B cell (primary cell): ENCODE results near the gene CTSH. TPM values are rescaled to one million over a fixed set of nuclear protein-coding genes. Genes with fewer than 3 reads are reported as not detected.

Experiments
- ATAC-seq: fragments of 200-7000 bp; cut with Tn5 transposase; one replicate; pipeline ENCODE4 v1.10.0; 2021; ENCODE audit warnings: low read depth, mild to moderate bottlenecking, moderate number of reproducible peaks, moderate library complexity
- CTCF ChIA-PET: fragments of 350-600 bp; sonication (Branson Sonifier 250); formaldehyde crosslinking; loops from one replicate; lab custom pipeline; 2021; ENCODE audit warnings: antibody characterized with exemption, inconsistent platforms; lab: Charles Lee
- POLR2A ChIA-PET: fragments of 350-600 bp; sonication (Branson Sonifier 250); formaldehyde crosslinking; loops from one replicate; lab custom pipeline; 2021; ENCODE audit warnings: antibody characterized with exemption; lab: Charles Lee
- DNase-seq: peaks from one replicate; pipeline ENCODE4 v3.0.0; 2013
- H2AFZ ChIP-seq: 2 replicates; pipeline ENCODE4 v1.6.1; 2012; ENCODE audit warnings: mild to moderate bottlenecking, low read depth, low read length; ENCODE audit not compliant: insufficient read depth, poor library complexity, severe bottlenecking
- H3K27ac ChIP-seq, 2 donors: 1 replicate in 1 of 2; 2 replicates in 1 of 2; pipeline ENCODE4 v1.5.1; 2012 to 2013; ENCODE audit warnings: low read length in 2 of 2, mild to moderate bottlenecking in 2 of 2, moderate library complexity in 1 of 2
- H3K27me3 ChIP-seq, 4 experiments: fragments of 200-600 bp in 1 of 4; sonication (generic) in 1 of 4; replicated peaks in 1 of 4; 1 replicate in 2 of 4; 2 replicates in 2 of 4; pipeline versions ENCODE4 v1.6.1 to v1.7.0; 2013 to 2016; ENCODE audit warnings: low read length in 3 of 4, mild to moderate bottlenecking in 2 of 4, mixed read lengths in 1 of 4, moderate library complexity in 1 of 4; ENCODE audit not compliant: insufficient read depth in 4 of 4, control insufficient read depth in 3 of 4; ENCODE audit errors: control extremely low read depth in 1 of 4
- H3K36me3 ChIP-seq, 2 experiments: replicated peaks in 1 of 2; 1 replicate in 1 of 2; 2 replicates in 1 of 2; pipeline versions ENCODE4 v1.6.1 to v1.7.1; 2013; ENCODE audit warnings: low read length in 1 of 2; ENCODE audit not compliant: insufficient read depth in 2 of 2, control insufficient read depth in 1 of 2; ENCODE audit errors: control extremely low read depth in 1 of 2, extremely low read depth in 1 of 2
- H3K4me1 ChIP-seq, 2 donors: fragments of 200-600 bp in 1 of 2; sonication (generic) in 1 of 2; 1 replicate in 1 of 2; 2 replicates in 1 of 2; pipeline versions ENCODE4 v1.5.1 to v1.6.1; 2013 to 2017; ENCODE audit warnings: low read length in 2 of 2; ENCODE audit not compliant: control insufficient read depth in 2 of 2, insufficient read depth in 2 of 2
- H3K4me2 ChIP-seq: replicated peaks from 2 replicates; pipeline ENCODE3; 2012; ENCODE audit warnings: mild to moderate bottlenecking, low read depth, low read length; ENCODE audit not compliant: poor library complexity, severe bottlenecking
- H3K4me3 ChIP-seq, 5 experiments: fragments of 200-600 bp in 1 of 5; sonication (generic) in 1 of 5; 1 replicate in 3 of 5; 2 replicates in 2 of 5; pipeline versions ENCODE4 v1.5.1 to v1.7.0; 2011 to 2016; ENCODE audit warnings: low read length in 4 of 5, mild to moderate bottlenecking in 4 of 5, low read depth in 2 of 5, control low read depth in 1 of 5, moderate library complexity in 1 of 5; ENCODE audit not compliant: insufficient read depth in 1 of 5; ENCODE audit errors: control extremely low read depth in 1 of 5, extremely low read depth in 1 of 5
- H3K79me2 ChIP-seq: fragments of 200-600 bp; sonication (generic); one replicate; pipeline ENCODE4 v1.6.0; 2016; ENCODE audit warnings: low read length; ENCODE audit not compliant: control insufficient read depth, insufficient read depth
- H3K9ac ChIP-seq: fragments of 200-600 bp; sonication (generic); 2 replicates; pipeline ENCODE4 v1.6.1; 2017; ENCODE audit warnings: mild to moderate bottlenecking, low read length, moderate library complexity
- H3K9me3 ChIP-seq, 3 donors: one replicate each; pipeline versions ENCODE4 v1.6.1 to v1.7.1; 2013; ENCODE audit warnings: low read length in 2 of 3; ENCODE audit not compliant: control insufficient read depth in 2 of 3, insufficient read depth in 1 of 3; ENCODE audit errors: control extremely low read depth in 1 of 3
- H4K20me1 ChIP-seq: 2 replicates; pipeline ENCODE4 v1.6.0; 2012; ENCODE audit warnings: mild to moderate bottlenecking, low read length; ENCODE audit not compliant: insufficient read depth, control insufficient read depth, poor library complexity, severe bottlenecking
- H3K27ac Mint-ChIP-seq: one replicate; pipeline ENCODE4 v1.8.0; 2021; ENCODE audit warnings: mixed read lengths
- H3K27me3 Mint-ChIP-seq: one replicate; pipeline ENCODE4 v1.8.0; 2021; ENCODE audit warnings: mixed read lengths
- H3K4me1 Mint-ChIP-seq: one replicate; pipeline ENCODE4 v1.8.0; 2021; ENCODE audit warnings: mixed read lengths
- H3K4me3 Mint-ChIP-seq: one replicate; pipeline ENCODE4 v1.8.0; 2021; ENCODE audit warnings: mixed read lengths
- H3K9me3 Mint-ChIP-seq: one replicate; pipeline ENCODE4 v1.8.0; 2022; ENCODE audit warnings: mixed read lengths; ENCODE audit not compliant: insufficient read depth
- CTCF ChIP-seq: fragments of 200-600 bp; IDR thresholded peaks from one replicate; pipeline ENCODE4 v1.8.0; 2022; ENCODE audit warnings: antibody characterized with exemption, mild to moderate bottlenecking
- EZH2 ChIP-seq: IDR thresholded peaks from 2 replicates; pipeline ENCODE4 v1.6.1; 2012; ENCODE audit warnings: borderline replicate concordance, low read depth, mild to moderate bottlenecking, moderate library complexity, low read length; ENCODE audit not compliant: insufficient read depth, poor library complexity, severe bottlenecking
- WGBS: methylation state at CpG from one replicate; pipeline ENCODE4 v1.1.5; 2013; ENCODE audit warnings: missing lambda C conversion rate; ENCODE audit not compliant: insufficient coverage; 5-methylcytosine and 5-hydroxymethylcytosine counted together
- intact Hi-C: fragments of 100-400 bp; cut with micrococcal nuclease; formaldehyde crosslinking; loops from one replicate; pipeline ENCODE4 v1.10.0; 2022
- polyA plus RNA-seq: library from polyadenylated mRNA; depleted of rRNA; stranded (reverse); fragments of >200 nt; gene quantifications from 2 replicates; pipeline ENCODE4 v1.2.3, GENCODE V29; 2012
- total RNA-seq, 2 donors: library from RNA; stranded (reverse); fragments of 120-200 nt in 1 of 2; gene quantifications; 1 replicate in 1 of 2; 2 replicates in 1 of 2; pipeline versions ENCODE4 v1.2.3 to v1.2.4, GENCODE V29; 2013 to 2022

Gene CTSH
- total and polyA plus RNA-seq, 2 donors (not counting 1 experiment from before 2014, with no cell fraction given) = 399 to 441 TPM

- peaks cover 42% of the 10 kb centered on the region for H3K4me1 Mint-ChIP-seq
- ATAC-seq (peak; percentile 81), DNase-seq (peak; percentile 79)
- H3K27me3 Mint-ChIP-seq = no peaks in the 10 kb centered on the region
- H3K9me3 ChIP-seq = no peaks in the 10 kb centered on the region
- POLR2A ChIA-PET = interaction anchor here (0.5 to 1.8 kb wide), 4 partner anchors 33 to 829 kb away, joined by 3 to 6 read pairs (median 4); partner anchors contain the start of gene CTSH
- H3K27ac ChIP-seq = peak overlapping the region; percentile 64 to 81
- peaks cover 38 to 46% of the 10 kb centered on the region in 2 donors for H3K4me1 ChIP-seq
- H3K79me2 ChIP-seq = no peaks in the 10 kb centered on the region
- peak overlapping the region; percentile 43 for H3K9ac ChIP-seq
- CTCF ChIA-PET = interaction anchor here (1.6 to 5.0 kb wide), 7 partner anchors 10 to 68 kb away, joined by 5 to 34 read pairs (median 9); partner anchors contain the start of gene CTSH
- H3K27ac Mint-ChIP-seq = peak overlapping the region; percentile 96
- H3K36me3 ChIP-seq = no peaks in the 10 kb centered on the region
- peak overlapping the region; percentile 66 for H2AFZ ChIP-seq
- WGBS = 20% methylated on average over 2 of the region's 4 CpGs
- no peaks in the 10 kb centered on the region for H3K9me3 Mint-ChIP-seq
- TF ChIP-seq CTCF (no peak), EZH2 (no peak)
- no peaks in the 10 kb centered on the region for H3K27me3 ChIP-seq
- H4K20me1 ChIP-seq = no peaks in the 10 kb centered on the region
- peak overlapping the region; percentile 63 for H3K4me2 ChIP-seq
- H3K4me3 ChIP-seq = peak overlapping the region in 1 of 5 experiments; percentile 49
- intact Hi-C loops = loop anchor here (1.0 to 5.0 kb wide), 3 partner anchors 27 to 55 kb away; no protein-coding TSS in a partner anchor
- peak overlapping the region; percentile 81 for H3K4me3 Mint-ChIP-seq
Measured at GRCh38 chr15:78977091-78977571, 32.3 kb upstream of the CTSH start.

- H3K4me1 Mint-ChIP-seq = peaks cover 42% of the 10 kb centered on the region
- H3K27me3 ChIP-seq = no peaks in the 10 kb centered on the region
- peak overlapping the region; percentile 81 for H3K4me3 Mint-ChIP-seq
- peak overlapping the region; percentile 43 for H3K9ac ChIP-seq
- intact Hi-C loops = loop anchor here (1.0 to 5.0 kb wide), 3 partner anchors 28 to 54 kb away; no protein-coding TSS in a partner anchor
- DNase-seq = no peak
- no peaks in the 10 kb centered on the region for H3K36me3 ChIP-seq
- H3K27ac Mint-ChIP-seq = peak overlapping the region; percentile 96
- peak overlapping the region; percentile 66 for H2AFZ ChIP-seq
- H3K4me3 ChIP-seq = peak overlapping the region in 1 of 5 experiments; percentile 49
- ChIA-PET POLR2A (interaction anchor here (0.5 to 1.8 kb wide), 5 partner anchors 32 to 828 kb away, joined by 3 to 6 read pairs (median 4); partner anchors contain the start of gene CTSH), CTCF (interaction anchor here (1.0 to 5.0 kb wide), 6 partner anchors 28 to 67 kb away, joined by 5 to 34 read pairs (median 8); partner anchors contain the start of gene CTSH)
- WGBS = 84% methylated on average over 3 of the region's 7 CpGs
- no peaks in the 10 kb centered on the region for H3K79me2 ChIP-seq
- peak overlapping the region; percentile 63 for H3K4me2 ChIP-seq
- TF ChIP-seq CTCF = no peak
- no peak for TF ChIP-seq EZH2
- H3K9me3 Mint-ChIP-seq = no peaks in the 10 kb centered on the region
- peaks cover 38 to 46% of the 10 kb centered on the region in 2 donors for H3K4me1 ChIP-seq
- peak overlapping the region; percentile 64 to 81 for H3K27ac ChIP-seq
- peak; percentile 4 for ATAC-seq
- no peaks in the 10 kb centered on the region for H3K27me3 Mint-ChIP-seq
- H3K9me3 ChIP-seq = no peaks in the 10 kb centered on the region
- H4K20me1 ChIP-seq = no peaks in the 10 kb centered on the region
Measured at GRCh38 chr15:78976691-78977090, 31.8 kb upstream of the CTSH start.
